ENCODE results near the gene MYL11.

The MYL11 gene

DNA sequence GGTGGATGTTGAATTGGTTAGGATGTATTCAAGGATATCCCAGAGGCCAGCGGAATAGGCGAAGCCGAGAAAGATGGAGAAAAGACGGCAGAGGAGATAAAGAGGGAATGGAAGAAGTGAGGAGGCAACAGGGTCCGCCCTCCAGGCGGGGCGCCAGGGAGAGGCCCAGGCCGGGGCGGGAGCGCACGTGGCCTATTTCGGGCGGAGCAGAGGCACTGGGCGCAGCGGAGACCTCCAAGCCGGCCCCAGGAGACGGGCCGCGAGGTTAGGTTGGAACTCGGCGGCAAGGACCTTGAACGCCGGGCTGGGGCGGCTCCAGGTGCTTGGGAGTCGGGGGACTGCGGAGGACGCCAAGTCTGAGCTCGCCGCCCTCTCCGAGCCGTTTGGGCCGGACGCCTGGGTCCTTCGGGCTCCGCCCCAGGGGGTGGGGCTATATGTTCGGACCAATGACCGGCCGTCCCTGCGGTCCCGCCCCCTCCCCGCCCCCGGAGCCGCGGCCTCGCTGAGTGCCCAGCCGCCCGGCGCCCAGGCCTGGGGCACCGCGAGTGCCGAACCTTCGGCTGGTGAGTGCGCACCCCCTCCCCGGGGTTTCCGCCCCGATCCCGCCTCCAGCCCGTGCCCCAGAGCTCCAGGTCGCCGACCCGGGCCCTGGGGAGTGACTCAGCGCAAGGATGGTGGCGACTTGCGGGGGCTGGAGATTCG is 32.7 kb downstream of the MYL11 start, which contains the start of gene ZNF771:
Gene ZNF771, plus strand, starts transcription at position 505 of the 702 bp plus-strand sequence. CDS start 448 bp downstream, outside the sequence.
- in situ Hi-C loops (cut with MboI; ENCODE audit: low sequenced_read_pairs, unreplicated experiment), result loop anchor here (25.0 kb wide), 2 partner anchors 220 to 295 kb away; partner anchors contain the start of genes BOLA2B, CORO1A, GDPD3 and MAPK3
- DNase-seq (ENCODE audit: low spot score), result peak; percentile 95
- TF ChIP-seq, protein P1, sequence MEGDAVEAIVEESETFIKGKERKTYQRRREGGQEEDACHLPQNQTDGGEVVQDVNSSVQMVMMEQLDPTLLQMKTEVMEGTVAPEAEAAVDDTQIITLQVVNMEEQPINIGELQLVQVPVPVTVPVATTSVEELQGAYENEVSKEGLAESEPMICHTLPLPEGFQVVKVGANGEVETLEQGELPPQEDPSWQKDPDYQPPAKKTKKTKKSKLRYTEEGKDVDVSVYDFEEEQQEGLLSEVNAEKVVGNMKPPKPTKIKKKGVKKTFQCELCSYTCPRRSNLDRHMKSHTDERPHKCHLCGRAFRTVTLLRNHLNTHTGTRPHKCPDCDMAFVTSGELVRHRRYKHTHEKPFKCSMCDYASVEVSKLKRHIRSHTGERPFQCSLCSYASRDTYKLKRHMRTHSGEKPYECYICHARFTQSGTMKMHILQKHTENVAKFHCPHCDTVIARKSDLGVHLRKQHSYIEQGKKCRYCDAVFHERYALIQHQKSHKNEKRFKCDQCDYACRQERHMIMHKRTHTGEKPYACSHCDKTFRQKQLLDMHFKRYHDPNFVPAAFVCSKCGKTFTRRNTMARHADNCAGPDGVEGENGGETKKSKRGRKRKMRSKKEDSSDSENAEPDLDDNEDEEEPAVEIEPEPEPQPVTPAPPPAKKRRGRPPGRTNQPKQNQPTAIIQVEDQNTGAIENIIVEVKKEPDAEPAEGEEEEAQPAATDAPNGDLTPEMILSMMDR (IDR thresholded peaks at IDR 0.05; ENCODE audit: borderline replicate concordance, control extremely low read depth, extremely low read depth, insufficient read depth, missing control alignments), result no peak

DNA sequence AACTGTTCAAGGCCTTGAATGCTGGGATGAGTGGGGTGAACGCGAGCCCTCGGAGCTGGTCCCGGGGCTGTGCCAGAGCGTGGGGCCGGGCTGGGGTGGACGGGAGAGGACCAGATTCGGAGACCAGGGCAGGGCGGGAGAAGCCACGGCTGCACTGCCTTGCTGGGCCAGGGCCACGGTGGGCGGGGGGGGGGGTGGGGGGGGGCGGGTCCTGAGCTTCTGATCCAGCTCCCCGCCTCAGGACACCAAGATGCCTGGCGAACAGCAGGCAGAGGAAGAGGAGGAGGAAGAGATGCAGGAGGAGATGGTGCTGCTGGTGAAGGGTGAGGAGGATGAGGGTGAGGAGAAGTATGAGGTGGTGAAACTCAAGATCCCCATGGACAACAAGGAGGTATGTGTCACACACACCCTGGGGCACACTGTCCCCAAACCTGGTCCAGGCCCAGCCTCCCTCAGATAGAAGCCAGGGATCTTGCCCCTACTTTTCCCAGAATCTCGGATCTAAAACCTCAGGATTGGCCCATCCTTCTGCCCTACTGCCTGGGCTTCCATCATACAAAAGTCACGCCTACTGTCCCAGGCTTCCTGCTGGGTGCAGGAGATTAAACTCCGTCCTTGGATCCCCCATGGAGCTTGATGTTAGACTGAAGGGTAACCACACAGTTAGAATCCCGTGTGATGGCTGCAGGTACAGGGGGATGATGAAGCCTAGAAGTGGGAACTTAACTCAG is 33.4 kb downstream of the MYL11 start:
- in situ Hi-C loops (cut with MboI; ENCODE audit: low sequenced_read_pairs, unreplicated experiment), result loop anchor here (25.0 kb wide), 2 partner anchors 221 to 296 kb away; partner anchors contain the start of genes BOLA2B, CORO1A, GDPD3 and MAPK3
- TF ChIP-seq, protein P1 (IDR thresholded peaks at IDR 0.05; ENCODE audit: borderline replicate concordance, control extremely low read depth, extremely low read depth, insufficient read depth, missing control alignments), result no peak
- no peak for DNase-seq (ENCODE audit: low spot score)

DNA sequence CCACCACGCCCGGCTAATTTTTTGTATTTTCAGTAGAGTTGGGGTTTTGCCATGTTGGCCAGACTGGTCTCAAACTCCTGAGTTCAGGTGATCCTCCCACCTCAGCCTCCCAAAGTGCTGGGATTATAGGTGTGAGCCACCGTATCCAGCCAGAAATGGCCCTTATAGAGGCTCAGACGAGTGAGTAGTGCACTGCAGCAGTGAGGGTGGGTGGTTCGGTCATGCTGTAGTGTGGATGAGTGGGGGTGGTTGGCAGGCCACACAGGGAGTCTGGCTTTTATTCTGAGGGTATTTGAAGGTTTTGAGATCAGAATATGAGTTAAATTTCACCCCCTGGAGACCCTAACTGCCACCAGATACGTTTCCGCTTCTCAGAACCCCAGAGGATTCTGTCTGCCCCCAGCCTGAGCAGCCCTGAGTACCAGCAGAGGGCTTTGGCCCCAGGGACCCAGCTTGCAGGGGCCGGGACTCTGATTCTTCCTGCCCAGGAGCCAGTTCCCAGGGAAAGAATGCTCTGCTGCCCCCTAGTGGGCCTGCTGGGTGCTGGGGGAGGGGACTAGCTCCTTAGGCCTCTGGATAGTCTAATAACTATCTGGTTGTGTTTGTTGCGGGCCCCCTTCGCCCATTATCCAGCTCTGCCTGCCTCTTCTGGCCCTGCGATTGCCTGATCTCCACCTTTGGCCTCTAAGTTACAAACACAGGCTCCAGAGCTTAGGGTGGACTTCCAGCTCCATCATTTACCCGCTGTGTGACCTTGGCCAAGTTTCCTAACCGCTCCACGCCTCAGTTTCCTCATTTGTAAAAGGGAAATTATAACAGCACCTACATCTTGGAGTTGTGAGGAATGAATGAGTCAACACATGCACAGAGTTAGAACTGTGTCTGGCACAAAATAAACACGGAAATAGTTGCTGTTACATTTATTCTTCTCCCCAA is 34.8 kb downstream of the MYL11 start:
- in situ Hi-C loops (cut with MboI; ENCODE audit: low sequenced_read_pairs, unreplicated experiment), result loop anchor here (25.0 kb wide), 2 partner anchors 222 to 297 kb away; partner anchors contain the start of genes BOLA2B, CORO1A, GDPD3 and MAPK3
- peak; percentile 87 for DNase-seq (ENCODE audit: low spot score)
- TF ChIP-seq, protein P1 (IDR thresholded peaks at IDR 0.05; ENCODE audit: borderline replicate concordance, control extremely low read depth, extremely low read depth, insufficient read depth, missing control alignments), result peak; percentile 93

DNA sequence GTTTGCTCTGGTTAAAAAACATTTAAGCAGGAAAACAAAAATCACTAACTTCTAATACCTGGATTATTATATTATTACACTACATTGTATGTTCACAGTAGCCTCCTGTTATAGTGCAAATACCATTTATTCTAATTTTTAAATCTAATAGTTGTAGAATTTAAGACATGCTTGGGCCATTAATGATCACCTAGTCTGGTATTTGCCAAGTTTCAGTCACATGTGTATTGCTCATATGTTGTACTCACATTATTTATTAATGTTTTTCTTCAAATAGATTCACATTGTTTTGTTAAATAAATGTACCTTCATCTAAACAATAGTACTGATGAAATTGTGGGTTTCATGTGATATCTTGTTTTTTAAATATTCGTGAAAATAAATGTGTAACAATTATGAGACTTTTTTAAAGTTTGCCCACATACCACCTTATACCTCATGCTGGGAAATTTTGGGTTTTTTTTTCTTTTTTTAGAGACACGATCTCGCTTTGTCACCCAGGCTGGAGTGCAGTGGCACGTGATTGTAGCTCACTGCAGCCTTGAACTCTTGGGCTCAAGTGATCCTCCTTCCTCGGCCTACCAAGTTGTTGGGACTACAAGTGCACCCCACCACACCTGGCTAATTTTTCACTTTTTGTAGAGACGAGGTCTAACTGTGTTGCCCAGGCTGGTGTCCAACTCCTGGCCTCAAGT is 38.7 kb downstream of the MYL11 start:
- in situ Hi-C loops (cut with MboI; ENCODE audit: low sequenced_read_pairs, unreplicated experiment), result loop anchor here (25.0 kb wide), 2 partner anchors 226 to 301 kb away; partner anchors contain the start of genes BOLA2B, CORO1A, GDPD3 and MAPK3
- TF ChIP-seq, protein P1 (IDR thresholded peaks at IDR 0.05; ENCODE audit: borderline replicate concordance, control extremely low read depth, extremely low read depth, insufficient read depth, missing control alignments), result no peak
- no peak for DNase-seq (ENCODE audit: low spot score)

DNA sequence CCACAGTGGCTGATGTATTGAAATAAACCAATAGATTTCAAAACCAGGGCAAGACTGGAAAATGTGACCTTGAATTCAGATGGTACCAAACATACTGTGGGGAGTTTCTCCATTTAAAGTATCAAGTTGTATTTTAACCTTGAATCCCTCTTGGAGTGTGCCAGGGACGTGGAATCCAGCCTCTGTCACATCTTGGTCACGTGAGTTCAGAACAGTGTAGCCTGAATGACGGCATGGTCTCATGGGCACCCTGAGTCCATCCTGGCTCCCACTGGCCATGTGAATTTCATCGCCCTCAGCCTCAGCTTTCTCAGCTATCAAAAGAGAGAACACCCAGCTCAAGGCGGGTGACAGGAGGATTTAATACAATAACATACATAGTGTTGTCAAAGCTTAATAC is 39.6 kb downstream of the MYL11 start:
- in situ Hi-C loops (cut with MboI; ENCODE audit: low sequenced_read_pairs, unreplicated experiment), result loop anchor here (25.0 kb wide), 2 partner anchors 227 to 302 kb away; partner anchors contain the start of genes BOLA2B, CORO1A, GDPD3 and MAPK3
- TF ChIP-seq, protein P1 (IDR thresholded peaks at IDR 0.05; ENCODE audit: borderline replicate concordance, control extremely low read depth, extremely low read depth, insufficient read depth, missing control alignments), result no peak
- no peak for DNase-seq (ENCODE audit: low spot score)

Measured in GM13976 (cell line).